Chondrocyte (in vitro differentiated cells): ENCODE data around the gene VAV2. TPM values are rescaled to one million over a fixed set of nuclear protein-coding genes. Genes with fewer than 3 reads are reported as not detected.
"Not testable (repeated sequence)": the region's sequence is repeated elsewhere in the genome, so short reads cannot be mapped to it uniquely, and the experiment has no call there.

Experiments
- DNase-seq: peaks from one replicate; pipeline ENCODE4 v3.0.0; 2021; ENCODE audit warnings: mixed read lengths, low spot score
- H3K27ac Mint-ChIP-seq: one replicate; pipeline ENCODE4 v1.8.0; 2021; ENCODE audit warnings: mild to moderate bottlenecking, moderate library complexity, mixed read lengths; ENCODE audit not compliant: unreplicated experiment
- H3K27me3 Mint-ChIP-seq: 2 replicates; pipeline ENCODE4 v1.8.0; 2021; ENCODE audit warnings: low read depth, mixed read lengths
- H3K36me3 Mint-ChIP-seq: 2 replicates; pipeline ENCODE4 v1.8.0; 2021; ENCODE audit warnings: low read depth, mixed read lengths
- H3K4me1 Mint-ChIP-seq: 2 replicates; pipeline ENCODE4 v1.8.0; 2021; ENCODE audit warnings: low read depth, mild to moderate bottlenecking, mixed read lengths
- H3K4me3 Mint-ChIP-seq: one replicate; pipeline ENCODE4 v1.8.0; 2021; ENCODE audit warnings: mild to moderate bottlenecking, moderate library complexity, mixed read lengths; ENCODE audit not compliant: unreplicated experiment
- H3K9me3 Mint-ChIP-seq: 2 replicates; pipeline ENCODE4 v1.8.0; 2021; ENCODE audit warnings: low read depth, mixed read lengths
- total RNA-seq: library from RNA; stranded (reverse); gene quantifications from 3 replicates; pipeline ENCODE4 v1.2.1, GENCODE V29; 2021
- TF ChIP-seq, protein P1 (sequence below): fragments of 200-600 bp; sonication (generic); IDR thresholded peaks from 2 replicates; pipeline ENCODE4 v1.5.0; 2021; ENCODE audit warnings: antibody characterized with exemption, mild to moderate bottlenecking, moderate library complexity

VAV2 gene
- total RNA-seq, 1 donor from 2014 or later: 17.7 TPM

DNA sequence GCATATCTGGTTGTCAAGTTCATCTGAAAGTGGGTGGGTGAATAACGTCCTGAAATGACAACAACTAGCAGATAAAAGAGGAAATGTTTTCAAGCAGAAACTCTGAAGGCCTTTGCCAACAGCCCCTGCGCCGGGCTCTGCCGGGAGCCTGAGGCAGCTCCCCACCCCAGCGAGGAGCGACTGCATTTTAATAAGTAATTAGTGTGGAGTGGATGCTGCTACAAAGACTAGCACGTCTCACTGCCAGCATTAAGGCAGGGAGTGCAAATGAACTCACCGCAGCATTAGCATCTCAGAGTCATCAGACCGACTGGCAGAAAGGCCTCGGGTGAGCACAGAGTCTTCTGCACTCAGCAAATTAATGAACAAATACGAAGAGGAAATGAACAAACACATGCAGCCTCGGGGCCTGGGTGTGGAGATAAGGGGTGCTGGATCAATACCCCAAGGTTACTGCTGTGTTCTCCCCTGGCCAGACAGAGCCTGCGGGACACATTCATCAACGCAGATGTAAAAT, 63.8 kb downstream of the VAV2 start:
- H3K9me3 Mint-ChIP-seq: no peaks in the 10 kb centered on the region
- no peak overlapping the region for H3K27ac Mint-ChIP-seq
- no peaks in the 10 kb centered on the region for H3K27me3 Mint-ChIP-seq
- no peaks in the 10 kb centered on the region for H3K4me1 Mint-ChIP-seq
- peaks cover 4% of the 10 kb centered on the region for H3K36me3 Mint-ChIP-seq
- no peak for DNase-seq
- no peak overlapping the region for H3K4me3 Mint-ChIP-seq
- TF ChIP-seq, protein P1, sequence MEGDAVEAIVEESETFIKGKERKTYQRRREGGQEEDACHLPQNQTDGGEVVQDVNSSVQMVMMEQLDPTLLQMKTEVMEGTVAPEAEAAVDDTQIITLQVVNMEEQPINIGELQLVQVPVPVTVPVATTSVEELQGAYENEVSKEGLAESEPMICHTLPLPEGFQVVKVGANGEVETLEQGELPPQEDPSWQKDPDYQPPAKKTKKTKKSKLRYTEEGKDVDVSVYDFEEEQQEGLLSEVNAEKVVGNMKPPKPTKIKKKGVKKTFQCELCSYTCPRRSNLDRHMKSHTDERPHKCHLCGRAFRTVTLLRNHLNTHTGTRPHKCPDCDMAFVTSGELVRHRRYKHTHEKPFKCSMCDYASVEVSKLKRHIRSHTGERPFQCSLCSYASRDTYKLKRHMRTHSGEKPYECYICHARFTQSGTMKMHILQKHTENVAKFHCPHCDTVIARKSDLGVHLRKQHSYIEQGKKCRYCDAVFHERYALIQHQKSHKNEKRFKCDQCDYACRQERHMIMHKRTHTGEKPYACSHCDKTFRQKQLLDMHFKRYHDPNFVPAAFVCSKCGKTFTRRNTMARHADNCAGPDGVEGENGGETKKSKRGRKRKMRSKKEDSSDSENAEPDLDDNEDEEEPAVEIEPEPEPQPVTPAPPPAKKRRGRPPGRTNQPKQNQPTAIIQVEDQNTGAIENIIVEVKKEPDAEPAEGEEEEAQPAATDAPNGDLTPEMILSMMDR: no peak

DNA sequence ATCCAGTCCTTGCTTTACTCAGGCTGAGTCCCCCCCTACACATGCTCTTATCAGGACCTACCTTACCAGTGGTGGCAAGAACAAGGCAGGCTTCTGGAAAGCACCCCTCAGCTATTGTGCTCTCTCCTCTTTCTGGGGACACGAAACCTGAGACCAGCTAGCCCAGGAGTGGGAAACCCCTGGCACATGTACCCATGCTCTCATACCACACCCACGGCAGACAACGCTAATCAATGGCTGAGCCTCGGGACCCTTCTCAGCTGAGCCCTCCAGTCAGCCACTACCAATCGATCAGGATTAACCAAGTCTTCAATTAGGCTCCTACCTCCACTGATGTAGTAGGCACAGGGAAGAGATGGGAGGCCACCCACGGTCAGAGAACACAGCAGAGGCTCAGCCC, 65.1 kb downstream of the VAV2 start:
- no peaks in the 10 kb centered on the region for H3K9me3 Mint-ChIP-seq
- no peak for DNase-seq
- no peaks in the 10 kb centered on the region for H3K27me3 Mint-ChIP-seq
- peaks cover 2% of the 10 kb centered on the region for H3K36me3 Mint-ChIP-seq
- TF ChIP-seq, protein P1: no peak
- no peak overlapping the region for H3K27ac Mint-ChIP-seq
- H3K4me1 Mint-ChIP-seq: no peaks in the 10 kb centered on the region
- no peak overlapping the region for H3K4me3 Mint-ChIP-seq

DNA sequence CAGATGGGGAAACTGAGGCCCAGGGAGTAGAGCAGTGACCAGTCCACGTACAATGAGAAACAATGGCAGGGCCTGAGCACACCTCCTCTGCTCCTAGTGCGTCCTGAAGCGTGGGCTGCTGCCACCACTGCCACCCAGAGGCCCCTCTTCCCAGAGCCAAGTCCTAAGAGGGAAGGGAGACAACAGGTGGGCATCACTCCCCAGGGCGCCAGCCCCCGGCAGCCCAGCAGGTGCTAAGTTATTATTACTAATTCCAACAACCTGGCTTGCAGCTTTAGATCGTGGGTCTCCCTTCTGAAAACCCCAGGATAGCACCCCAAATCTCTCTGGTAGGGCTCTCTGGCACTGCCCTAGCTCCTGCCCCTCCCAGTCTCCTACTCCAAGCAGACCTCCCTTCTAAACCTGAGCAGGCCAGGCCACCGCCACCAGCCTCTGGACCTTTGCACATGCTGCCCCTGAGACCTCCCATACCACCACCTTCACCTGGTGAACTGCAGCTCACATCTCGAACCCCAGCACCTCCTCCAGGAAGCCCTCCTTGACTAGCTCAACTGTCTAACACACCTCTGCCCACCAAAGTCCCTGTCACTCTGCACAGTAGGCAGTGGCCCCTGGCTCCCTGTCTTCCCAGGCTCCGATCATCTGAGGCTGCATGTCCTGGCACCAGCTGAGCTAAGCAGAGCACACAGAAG, 65.8 kb downstream of the VAV2 start:
- H3K9me3 Mint-ChIP-seq: no peaks in the 10 kb centered on the region
- no peak overlapping the region for H3K4me3 Mint-ChIP-seq
- peaks cover 2% of the 10 kb centered on the region for H3K36me3 Mint-ChIP-seq
- no peaks in the 10 kb centered on the region for H3K27me3 Mint-ChIP-seq
- H3K4me1 Mint-ChIP-seq: no peaks in the 10 kb centered on the region
- H3K27ac Mint-ChIP-seq: no peak overlapping the region
- DNase-seq: no peak
- TF ChIP-seq, protein P1: no peak

DNA sequence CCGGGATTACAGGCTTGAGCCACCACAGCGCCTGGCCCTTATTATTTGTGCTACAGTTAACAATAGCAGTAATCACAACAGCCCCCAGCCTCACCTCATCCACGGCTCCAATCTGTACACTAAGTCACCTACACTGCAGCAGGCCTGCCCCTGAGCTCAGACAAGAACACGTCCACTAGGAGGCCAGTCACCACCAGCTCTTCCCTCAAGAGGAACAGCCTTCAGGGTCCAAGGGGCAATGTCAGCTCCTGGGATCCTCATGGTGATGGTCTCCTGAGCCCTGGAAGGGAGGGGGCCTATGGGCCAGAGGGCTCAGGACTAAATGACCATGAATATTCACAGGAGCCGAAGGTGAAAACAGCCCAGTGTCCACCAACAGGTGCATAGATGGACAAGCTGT, 67.7 kb downstream of the VAV2 start:
- Mint-ChIP-seq H3K27ac (no peak overlapping the region), H3K4me1 (peaks cover 5% of the 10 kb centered on the region), H3K36me3 (peaks cover 2% of the 10 kb centered on the region), H3K27me3 (no peaks in the 10 kb centered on the region), H3K4me3 (no peak overlapping the region), H3K9me3 (no peaks in the 10 kb centered on the region)
- TF ChIP-seq, protein P1: no peak
- DNase-seq: no peak

DNA sequence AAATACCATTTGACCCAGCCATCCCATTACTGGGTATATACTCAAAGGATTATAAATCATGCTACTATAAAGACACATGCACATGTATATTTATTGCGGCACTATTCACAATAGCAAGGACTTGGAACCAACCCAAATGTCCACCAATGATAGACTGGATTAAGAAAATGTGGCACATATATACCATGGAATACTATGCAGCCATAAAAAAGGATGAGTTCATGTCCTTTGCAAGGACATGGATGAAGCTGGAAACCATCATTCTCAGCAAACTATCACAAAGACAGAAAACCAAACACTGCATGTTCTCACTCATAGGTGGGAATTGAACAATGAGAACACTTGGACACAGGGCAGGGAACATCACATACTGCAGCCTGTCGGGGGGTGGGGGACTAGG, 68.5 kb downstream of the VAV2 start:
- H3K4me1 Mint-ChIP-seq: peaks cover 12% of the 10 kb centered on the region
- H3K36me3 Mint-ChIP-seq, H3K4me3 Mint-ChIP-seq, H3K9me3 Mint-ChIP-seq, H3K27ac Mint-ChIP-seq, H3K27me3 Mint-ChIP-seq, DNase-seq: not testable (repeated sequence)

DNA sequence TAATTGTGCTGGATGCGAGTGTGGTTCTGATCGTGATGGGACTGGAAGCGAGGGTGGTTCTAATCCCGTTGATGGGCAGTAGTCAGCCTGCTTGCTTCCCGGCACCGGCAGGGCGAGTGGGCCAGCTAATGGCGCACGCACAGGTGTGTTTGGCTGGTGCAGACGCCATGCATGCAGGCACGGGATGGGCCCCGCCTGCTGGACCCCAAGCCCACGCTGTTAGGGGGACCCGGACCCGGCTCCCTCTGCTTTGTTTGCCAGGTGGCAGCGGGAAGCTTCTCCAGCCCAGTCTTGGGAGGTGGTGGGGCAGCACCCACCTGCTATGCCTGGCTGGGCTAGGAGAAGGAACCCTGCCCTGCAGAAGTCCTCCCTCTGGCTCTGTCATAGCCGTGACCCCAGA, 70.3 kb downstream of the VAV2 start:
- Mint-ChIP-seq H3K4me3 (no peak overlapping the region), H3K4me1 (peaks cover 25% of the 10 kb centered on the region), H3K27me3 (no peaks in the 10 kb centered on the region), H3K27ac (no peak overlapping the region), H3K36me3 (peaks cover 2% of the 10 kb centered on the region), H3K9me3 (no peaks in the 10 kb centered on the region)
- TF ChIP-seq, protein P1: no peak
- no peak for DNase-seq
